ENCODE results near the gene ATP5MG.
"Not testable (repeated sequence)": the region's sequence is repeated elsewhere in the genome, so short reads cannot be mapped to it uniquely, and the experiment has no call there.

ATP5MG gene, protein sequence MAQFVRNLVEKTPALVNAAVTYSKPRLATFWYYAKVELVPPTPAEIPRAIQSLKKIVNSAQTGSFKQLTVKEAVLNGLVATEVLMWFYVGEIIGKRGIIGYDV

DNA sequence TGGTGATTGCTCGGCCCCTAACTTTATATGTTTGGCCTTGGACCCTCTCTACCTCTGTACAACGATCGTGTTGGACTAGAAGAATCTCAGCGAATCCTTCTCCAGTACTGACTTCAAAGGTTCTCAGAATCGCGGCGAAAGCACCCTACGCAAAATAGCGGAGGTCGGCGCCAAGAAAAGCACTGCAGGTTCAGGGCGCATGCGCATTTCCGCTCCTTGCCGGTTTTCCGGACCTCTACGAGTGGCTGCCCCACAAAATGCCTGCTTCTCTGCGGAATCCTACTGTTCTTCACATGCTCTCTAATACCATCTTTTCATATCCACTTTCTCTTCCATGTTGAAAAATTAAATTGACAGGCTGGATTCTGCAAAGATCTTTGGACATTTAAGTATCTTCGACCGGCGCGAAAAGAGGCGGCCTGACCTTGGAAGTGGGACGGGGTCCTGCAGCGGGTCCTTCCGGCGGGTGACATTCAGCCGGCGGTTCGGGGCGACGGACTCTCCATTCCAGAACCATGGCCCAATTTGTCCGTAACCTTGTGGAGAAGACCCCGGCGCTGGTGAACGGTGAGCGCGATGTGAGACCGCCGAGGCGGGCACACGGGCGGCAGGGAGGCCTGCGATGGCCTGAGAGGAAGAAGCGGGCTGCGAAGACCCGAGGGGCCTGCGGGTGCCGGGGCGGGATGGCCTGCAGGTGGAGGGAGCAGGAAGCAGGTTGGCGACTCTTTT, at the start of gene ATP5MG:
Gene ATP5MG (plus strand): TSS at position 456 of the 729 bp plus-strand sequence. CDS start 60 bp downstream, at position 516.
- DNase-seq, result peak; percentile 94

DNA sequence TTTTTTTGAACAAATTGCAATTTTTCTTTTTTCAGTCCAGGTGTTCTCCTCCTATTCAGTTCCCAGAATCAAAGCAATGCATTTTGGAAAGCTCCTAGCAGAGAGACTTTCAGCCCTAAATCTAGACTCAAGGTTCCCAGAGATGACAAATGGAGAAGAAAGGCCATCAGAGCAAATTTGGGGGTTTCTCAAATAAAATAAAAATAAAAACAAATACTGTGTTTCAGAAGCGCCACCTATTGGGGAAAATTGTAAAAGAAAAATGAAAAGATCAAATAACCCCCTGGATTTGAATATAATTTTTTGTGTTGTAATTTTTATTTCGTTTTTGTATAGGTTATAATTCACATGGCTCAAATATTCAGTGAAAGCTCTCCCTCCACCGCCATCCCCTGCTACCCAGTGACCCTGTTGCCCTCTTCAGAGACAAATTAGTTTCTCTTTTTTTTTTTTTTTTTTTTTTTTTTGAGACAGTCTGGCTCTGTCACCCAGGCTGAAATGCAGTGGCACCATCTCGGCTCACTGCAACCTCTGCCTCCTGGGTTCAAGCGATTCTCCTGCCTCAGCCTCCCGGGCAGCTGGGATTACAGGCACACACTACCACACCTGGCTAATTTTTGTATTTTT, 48.2 kb upstream of the ATP5MG start:
- no peak for DNase-seq

DNA sequence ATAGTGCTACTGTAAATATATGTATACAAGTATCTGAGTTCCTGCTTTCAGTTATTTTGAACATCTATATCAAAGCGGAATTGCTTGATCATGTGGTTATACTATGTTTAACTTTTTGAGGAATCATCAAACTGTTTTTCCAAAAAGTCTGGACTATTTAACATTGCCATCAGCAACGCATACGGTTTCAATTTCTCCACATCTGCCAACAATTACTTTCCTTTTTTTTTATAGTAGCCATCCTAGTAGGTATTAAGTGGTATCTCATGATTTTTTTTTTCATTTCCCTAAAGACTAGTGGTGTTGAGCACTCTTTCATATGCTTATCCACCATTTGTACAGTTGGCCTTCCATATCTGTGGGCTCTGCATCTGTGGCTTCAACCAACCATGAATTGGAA, 43.3 kb upstream of the ATP5MG start:
- no peak for DNase-seq

DNA sequence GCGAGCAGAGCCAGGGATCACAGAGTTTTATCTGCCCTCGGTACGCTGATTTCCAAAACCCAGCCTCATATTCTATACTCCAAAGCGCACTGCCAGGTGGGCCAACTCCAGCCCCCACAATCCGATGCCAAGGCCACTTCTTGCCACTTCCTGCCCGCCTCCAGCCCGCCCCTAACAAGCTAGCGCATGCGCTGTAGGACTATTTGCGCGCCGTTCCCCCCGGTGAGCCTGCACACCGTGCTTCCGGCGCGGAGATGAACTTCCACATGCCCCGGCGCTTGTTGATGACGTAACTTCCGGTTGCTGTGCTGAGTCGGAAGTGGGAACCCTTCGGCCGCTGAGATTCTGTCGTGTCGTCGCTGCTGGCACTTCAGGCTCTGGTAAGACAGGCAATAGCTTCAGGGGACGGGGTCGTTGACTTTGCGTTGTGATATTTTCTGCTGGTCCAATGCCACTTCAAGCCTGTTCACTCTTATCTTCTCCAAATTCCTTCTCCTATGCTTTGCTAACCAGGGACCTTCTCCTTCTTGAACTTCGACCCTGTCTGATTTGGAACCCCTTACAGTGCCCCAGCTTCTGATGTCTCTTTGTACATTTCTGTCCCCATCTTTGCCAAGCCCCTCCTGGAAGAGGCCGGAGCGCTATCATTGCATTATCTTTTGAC, 42.0 kb upstream of the ATP5MG start, which contains the start of gene UBE4A:
Gene UBE4A (plus strand): TSS at position 306 of the 664 bp plus-strand sequence. CDS start 5,481 bp downstream, outside the sequence.
- peak; percentile 99 for DNase-seq

DNA sequence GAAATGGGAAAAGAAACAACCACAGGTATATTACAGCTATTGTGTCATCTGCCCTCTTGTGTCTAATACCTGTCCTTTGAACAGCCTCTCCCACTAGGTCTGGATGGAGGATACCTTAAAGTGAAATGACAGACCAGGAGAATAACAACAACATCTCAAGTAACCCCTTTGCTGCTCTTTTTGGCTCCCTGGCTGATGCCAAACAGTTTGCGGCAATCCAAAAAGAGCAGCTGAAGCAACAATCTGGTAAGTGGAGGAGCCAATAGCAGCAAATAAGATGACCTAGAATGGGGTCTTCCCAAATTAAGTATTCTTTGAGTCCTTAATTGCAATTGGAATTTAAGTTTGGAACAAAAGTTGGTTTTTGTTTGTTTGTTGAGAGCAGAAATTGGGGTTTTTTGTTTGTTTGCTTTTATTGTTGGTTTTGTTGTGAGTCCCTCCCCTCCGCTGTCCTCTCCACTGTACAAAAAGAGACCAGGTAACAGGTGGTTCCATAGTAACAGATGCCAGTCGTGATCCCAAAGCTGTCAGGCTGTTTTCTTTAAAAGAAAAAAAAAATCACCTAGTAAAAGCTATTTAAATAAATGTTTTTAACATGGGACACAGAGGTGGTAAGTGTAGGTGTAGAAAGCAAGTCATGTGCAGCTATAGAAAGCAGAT, 36.3 kb upstream of the ATP5MG start:
- no peak for DNase-seq

DNA sequence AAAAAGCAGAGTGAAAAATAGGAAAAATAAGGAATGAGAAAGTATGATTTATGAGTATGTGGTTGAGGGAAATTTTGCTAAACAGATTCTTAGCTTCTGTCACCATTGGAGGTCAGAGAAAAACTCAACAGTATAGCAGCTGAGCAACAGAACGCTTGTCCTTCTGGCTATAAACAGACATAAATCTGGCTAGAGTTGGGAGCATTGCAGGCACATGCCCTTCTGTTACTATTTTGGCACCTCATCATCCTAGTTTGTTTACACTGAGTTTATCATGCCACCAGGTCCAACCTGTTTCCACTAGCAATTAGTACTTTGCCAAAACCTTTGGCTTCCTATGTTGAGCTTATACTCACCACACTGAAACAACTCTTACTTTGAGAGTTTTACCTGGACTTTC, 35.1 kb upstream of the ATP5MG start:
- DNase-seq, result no peak

DNA sequence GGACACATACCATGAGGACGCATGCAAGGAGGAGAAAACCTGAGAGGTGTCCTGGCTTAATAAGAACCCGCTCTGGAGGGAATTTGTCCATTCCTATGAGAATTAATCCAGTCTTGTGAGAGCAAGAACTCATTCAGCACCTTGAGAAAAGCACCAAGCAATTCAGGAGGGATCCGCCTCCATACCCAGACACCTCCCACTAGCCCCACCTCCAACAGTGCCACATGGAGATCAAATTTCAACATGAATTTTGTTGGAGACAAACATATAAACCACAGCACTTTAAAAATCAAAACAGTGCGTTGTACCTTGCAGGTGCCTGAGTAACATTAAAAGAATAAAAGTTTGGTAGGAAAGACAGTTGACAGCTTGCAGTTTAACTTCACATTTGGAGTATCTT, 30.6 kb upstream of the ATP5MG start:
- DNase-seq, result no peak

DNA sequence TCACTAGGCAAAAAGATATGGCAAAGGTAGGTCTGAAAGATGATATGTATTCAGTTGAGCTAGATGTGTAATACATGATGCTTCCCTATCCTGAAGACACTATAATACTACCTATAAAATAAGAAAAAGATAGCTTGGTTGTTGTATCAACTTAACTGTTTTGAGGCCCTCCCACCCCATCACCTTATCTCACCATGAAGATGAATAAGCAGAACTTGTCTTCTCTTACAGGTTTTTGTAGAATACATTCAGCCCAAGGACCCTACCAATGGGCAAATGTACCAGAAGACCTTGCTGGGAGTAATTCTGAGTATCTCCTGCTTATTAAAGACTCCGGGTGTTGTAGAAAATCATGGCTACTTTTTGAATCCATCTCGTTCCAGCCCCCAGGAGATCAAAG, 28.1 kb upstream of the ATP5MG start:
- DNase-seq, result no peak

DNA sequence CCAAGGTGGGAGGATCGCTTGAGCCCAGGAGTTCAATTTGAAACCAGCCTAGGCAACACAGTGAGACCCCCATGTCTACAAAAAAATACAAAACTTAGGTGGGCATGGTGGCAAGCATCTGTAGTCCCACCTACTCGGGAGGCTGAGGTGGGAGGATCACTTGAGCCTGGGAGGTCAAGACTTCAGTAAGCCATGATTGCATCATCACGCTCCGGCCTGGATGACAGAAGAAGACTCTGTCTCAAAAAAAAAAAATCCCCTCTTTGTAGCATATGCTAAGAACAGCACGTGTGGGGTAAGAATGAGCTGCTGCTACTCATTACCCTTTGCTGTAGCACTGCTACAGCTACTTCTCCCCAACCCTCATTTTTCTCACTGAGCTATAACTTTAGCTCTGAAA, 27.5 kb upstream of the ATP5MG start:
- DNase-seq, result no peak

DNA sequence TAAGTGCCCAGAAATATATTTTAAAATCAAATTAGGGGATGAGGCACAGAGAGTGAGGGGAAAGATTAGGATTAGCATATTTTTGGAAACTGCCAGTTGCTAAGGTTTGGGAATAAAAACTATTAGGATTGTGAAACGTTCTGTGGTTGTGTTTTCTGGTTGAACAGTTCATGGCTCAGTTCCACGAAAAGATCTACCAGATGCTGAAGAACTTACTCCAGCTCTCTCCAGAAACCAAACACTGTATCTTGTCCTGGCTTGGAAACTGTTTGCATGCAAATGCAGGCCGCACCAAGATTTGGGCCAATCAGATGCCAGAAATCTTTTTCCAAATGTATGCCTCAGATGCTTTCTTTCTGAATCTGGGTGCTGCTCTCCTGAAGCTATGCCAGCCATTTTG, 26.7 kb upstream of the ATP5MG start:
- no peak for DNase-seq

DNA sequence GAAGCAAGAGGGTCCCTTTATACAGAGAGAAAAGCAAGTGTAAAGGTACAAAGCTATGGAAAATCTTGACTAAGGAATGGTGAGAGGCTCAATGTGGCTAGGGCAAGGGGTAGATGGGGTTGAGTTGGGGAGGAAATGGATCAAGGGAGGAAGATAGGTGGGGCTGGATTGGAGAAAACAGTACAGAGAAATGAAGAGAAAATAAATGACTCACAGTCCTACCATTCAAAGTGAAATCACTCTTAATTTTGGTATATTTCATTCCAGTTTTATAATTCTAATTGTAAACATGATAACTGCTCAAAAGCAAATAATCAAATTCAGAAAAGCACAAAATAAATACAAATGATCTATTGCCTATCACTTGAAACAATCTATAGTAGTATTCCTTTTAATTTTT, 25.4 kb upstream of the ATP5MG start:
- no peak for DNase-seq

DNA sequence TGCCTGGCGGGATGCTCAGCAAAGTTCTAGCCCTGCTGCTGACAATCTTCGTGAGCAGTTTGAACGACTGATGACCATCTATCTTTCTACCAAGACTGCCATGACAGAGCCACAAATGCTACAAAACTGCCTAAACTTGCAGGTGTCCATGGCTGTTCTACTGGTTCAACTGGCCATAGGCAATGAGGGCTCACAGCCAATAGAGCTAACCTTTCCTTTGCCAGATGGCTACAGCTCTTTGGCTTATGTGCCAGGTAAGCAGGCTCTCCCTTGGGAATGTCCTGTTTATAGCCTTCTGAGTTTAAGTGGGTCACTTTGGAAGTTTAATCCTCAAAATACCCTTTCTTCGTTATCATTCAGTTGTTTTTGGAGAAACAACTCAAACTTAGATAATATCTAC, 21.9 kb upstream of the ATP5MG start:
- no peak for DNase-seq

DNA sequence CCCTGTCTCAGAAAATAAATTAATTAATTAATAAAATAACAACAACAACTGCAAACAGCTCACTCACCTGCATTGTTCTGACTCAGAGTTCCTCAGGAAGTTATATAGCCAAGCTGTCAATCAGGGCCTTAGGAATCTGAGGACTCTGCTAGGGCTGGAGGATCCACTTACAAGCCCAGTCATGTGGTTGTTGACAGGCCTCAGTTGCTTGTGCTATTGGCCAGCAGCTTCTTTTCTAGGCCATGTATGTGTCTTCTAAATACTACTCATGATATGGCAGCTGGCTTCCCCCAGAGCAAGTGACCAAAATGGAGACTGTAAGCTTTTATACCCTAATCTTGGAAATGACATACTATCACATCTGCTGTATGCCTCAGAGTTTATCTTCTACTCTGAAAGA, 20.8 kb upstream of the ATP5MG start:
- no peak for DNase-seq

DNA sequence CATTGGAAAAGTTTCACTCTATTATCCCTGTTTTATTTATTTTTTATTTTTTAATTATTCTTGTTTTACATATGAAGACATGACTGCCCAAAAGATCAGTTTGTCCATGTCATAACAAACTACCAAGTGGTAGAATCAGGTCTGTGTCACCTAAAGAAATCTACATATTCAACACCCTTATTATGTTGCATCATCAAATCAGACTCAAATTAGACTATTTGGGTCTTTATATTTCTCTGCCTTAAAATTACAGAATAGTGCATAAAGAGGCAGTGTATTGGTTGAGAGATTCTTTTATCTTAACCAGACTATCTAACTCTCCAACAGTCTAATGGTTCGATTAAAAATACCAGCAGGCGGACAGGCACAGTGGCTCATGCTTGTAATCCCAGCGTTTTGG, 18.5 kb upstream of the ATP5MG start:
- DNase-seq, result no peak

DNA sequence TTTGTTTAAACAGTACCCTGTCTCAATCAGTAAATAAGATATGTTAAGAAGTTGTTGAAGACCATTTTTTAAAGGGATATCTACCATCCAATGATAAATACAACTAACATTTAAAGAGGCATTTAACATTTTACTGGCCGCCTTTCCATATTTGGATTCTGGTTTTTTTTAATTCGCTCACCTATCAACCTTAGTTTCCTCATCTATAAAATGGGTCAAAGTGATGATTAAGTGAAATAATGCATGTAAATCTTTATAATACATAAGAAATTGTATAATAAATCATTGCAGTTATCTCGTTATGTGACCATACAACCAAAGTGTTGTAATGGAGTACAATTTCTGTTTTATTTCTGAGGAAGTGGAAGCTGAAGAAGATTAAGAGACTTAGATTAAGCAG, 17.7 kb upstream of the ATP5MG start:
- DNase-seq, result no peak

DNA sequence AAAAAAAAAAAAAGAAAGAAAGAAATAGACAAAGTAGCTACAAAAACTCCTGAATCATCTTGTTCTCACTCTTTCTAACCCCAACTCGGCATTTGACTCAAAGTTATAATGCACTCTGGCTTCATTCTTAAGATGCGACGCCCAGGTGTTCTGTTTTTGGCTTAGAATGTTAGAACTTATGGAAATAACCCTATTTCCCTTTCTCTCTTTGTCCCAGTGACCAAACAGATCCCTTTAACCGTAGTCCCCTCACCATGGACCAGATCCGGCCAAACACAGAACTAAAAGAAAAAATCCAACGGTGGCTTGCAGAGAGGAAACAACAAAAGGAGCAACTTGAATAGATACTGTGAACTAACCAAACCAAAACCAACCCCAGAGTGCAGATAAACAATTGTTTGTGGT, 5.3 kb upstream of the ATP5MG start:
- no peak for DNase-seq

DNA sequence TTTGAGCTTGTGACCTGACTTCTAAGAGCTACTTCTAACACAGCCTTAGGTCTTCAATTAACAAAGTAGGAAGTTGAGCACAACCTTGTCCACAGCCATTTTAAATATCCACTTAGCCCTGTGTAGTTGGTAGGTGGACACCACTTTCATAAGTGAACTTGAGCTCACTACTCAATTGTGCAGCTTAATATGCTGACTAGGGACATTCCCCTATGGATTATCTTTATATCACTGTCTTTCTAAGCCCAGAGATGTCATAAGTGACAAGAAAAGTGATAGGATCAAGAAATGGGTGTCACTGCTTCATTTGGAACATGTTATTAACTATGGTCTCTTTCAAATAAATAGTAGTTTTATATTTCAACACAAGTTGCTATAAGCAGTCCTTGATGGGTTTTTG, 4.0 kb upstream of the ATP5MG start:
- DNase-seq, result no peak

DNA sequence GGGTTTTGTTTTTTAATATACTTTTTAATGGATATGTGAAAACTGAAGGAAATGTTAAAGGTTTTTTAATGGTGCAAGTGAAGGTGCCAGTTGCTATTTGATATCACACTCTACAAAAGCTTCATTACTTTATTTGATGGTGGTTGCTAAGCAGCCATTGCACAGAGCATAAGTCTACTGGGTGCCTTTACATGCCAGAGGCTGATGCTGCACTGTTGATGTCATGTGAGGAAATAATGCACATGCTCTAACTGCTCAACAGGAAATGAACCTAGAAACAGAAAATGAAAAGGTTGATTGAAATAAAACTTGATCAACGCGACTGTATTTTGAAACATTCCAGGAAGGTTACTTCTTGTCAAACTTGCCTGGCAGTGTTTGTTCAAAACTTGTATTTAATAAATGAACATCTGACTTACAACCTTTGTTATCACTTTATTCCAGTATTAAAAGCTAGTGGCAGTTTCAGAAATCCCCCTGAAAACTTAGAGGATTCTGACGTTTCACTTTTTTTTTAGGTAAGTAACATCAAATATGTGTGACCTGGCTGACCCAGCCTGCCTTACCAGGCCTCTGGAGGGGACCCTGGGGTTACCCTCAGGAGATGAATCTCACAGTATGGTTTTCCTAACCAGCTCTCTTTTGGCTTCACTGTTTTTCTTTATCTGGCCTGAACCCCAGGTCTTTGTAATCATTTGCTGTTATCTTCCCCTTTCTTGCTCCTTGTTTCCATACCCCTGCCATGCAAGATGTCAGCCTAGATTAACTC, 2.4 kb upstream of the ATP5MG start:
- DNase-seq, result peak; percentile 61

DNA sequence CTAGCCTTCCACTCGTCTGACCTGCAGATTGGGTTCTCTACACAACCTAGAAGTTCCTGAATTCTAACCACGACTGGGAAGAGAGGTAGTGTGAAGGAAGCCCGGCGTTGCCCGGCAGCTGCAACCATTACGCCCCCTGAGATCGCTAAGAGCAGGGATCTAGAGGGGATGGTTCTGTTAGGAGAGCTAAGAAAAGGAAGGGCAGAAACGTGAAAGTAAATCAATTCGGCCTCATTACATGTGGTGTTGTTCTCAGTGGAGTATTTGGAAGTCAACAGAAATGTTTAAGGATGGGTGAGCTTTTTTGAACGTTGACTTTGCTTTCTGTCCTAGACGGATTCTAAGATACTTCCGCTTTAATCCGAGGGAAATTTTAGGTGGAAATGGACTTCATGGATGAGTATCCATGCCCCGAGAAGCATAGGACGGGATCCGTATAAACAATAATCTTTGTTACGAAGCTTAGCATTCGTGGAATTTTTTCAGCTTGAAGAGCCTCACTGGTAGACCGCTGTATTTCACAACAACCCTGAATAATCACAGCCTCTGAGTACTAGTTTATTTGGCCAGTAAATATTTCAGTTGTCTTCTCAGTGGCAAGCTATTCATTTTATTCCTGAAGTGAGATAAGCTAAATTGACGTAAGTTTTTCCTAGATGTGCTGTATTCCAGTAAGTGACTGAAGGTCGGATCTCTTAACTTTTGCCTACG, 629 bp downstream of the ATP5MG start:
- DNase-seq, result no peak

DNA sequence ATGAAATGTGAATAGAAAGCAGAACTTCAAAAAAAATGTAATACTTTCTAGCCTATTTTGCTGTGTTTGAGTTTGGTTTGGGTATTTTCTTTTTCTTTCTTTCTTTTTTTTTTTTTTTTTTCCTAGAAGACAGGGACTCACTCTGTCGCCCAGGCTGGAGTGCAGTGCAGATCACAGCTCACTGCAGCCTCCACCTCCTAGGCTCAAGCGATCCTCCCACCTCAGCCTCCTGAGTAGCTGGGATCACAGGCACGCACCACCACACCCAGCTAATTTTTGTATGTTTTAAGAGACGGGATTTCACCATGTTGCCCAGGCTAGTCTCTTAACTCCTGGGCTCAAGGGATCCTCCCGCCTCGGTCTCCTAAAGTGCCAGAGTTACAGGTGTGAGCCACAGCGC, 1.2 kb downstream of the ATP5MG start:
- not testable (repeated sequence) for DNase-seq

DNA sequence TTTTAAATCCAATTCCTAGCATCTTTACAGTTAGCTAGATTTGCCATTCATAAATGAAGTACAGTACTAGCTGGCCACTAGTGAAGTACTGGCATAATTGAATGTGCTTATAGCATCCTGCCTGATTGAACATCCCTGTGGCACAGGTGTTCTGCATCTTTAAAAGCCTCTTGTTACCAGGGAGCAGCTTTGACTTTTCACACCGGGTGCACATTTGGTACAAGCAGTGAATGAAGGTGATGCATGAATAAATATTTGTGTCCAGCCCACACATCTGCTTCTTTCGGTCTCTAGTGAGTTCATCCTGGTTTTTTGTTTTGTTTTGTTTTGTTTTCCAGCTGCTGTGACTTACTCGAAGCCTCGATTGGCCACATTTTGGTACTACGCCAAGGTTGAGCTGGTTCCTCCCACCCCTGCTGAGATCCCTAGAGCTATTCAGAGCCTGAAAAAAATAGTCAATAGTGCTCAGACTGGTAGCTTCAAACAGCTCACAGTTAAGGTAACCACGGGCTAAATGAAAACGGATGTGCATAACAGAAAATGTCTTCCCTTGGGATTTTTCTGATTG, 5.3 kb downstream of the ATP5MG start:
- DNase-seq, result no peak

All from CD4-positive, alpha-beta T cell treated with Interleukin-6 for 4 hours (primary cell).